ENCODE data around the gene NAALADL2.

DNA sequence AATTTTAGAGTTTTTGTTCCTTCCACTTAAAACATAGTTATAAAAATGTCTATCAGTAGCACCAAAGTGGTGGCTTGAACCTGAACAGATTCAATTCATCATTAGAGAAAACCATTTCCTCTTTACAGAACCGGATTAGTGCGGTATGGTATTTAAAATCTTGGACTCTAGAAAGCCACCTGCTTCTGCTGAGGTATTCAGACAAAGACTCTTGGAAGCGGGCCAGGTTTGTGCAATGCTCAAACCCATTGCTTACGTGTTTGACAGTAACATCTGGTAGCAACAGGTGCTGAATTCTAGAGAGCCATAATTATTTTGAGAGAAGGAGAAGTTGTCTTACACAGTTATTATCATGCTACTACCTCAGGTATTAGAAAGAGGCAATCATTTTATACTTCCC, 290.5 kb downstream of the NAALADL2 start:
- TF ChIP-seq, protein P1, sequence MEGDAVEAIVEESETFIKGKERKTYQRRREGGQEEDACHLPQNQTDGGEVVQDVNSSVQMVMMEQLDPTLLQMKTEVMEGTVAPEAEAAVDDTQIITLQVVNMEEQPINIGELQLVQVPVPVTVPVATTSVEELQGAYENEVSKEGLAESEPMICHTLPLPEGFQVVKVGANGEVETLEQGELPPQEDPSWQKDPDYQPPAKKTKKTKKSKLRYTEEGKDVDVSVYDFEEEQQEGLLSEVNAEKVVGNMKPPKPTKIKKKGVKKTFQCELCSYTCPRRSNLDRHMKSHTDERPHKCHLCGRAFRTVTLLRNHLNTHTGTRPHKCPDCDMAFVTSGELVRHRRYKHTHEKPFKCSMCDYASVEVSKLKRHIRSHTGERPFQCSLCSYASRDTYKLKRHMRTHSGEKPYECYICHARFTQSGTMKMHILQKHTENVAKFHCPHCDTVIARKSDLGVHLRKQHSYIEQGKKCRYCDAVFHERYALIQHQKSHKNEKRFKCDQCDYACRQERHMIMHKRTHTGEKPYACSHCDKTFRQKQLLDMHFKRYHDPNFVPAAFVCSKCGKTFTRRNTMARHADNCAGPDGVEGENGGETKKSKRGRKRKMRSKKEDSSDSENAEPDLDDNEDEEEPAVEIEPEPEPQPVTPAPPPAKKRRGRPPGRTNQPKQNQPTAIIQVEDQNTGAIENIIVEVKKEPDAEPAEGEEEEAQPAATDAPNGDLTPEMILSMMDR (IDR thresholded peaks at IDR 0.05): no peak
- no peak for TF ChIP-seq POLR2AphosphoS5 (IDR thresholded peaks at IDR 0.05; ENCODE audit: insufficient read depth in 1 of 2, low read depth in 1 of 2)

Measured in vagina (tissue), 2 donors.